Right renal cortex interstitium (tissue), 3 donors: Measurements from ENCODE around the gene CES3. TPM values are rescaled to one million over a fixed set of nuclear protein-coding genes. Genes with fewer than 3 reads are reported as not detected.
"Not testable (repeated sequence)": the region's sequence is repeated elsewhere in the genome, so short reads cannot be mapped to it uniquely, and the experiment has no call there.

Source experiments
- DNase-seq, 3 donors: peaks; one replicate each; pipeline ENCODE4 v3.0.0-alpha.2; 2013; ENCODE audit warnings: low read depth in 3 of 3, low spot score in 2 of 3
- polyA plus RNA-seq, 3 donors: library from polyadenylated mRNA; unstranded; fragments of 120-200 nt; gene quantifications; one replicate each; pipeline ENCODE4 v1.2.1, GENCODE V29; 2013; ENCODE audit not compliant: insufficient read length in 3 of 3

Gene CES3
- polyA plus RNA-seq, 3 donors, result 1.3 to 3.1 (median 1.8) TPM

- DNase-seq, result no peak
Observed at GRCh38 chr16:66961914-66962313, 848 bp downstream of the CES3 start.

DNA sequence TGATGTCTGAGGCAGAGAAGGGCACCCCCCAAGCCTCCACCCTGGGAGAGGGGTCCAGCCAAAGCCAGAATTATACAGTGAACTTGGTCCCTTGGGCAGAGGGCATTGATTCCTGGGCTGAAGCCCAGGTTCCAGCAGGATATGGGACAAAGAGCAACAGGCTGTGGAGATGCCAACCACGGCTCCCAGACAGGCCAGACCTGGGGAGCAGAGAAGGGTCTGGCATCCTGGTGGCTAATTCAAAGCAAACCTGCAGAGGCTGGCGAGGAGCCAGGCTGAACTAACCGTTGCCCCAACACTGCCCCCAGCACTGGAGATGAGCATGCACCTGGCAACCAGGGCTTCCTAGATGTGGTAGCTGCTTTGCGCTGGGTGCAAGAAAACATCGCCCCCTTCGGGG, 3.0 kb downstream of the CES3 start:
- DNase-seq, result no peak

DNA sequence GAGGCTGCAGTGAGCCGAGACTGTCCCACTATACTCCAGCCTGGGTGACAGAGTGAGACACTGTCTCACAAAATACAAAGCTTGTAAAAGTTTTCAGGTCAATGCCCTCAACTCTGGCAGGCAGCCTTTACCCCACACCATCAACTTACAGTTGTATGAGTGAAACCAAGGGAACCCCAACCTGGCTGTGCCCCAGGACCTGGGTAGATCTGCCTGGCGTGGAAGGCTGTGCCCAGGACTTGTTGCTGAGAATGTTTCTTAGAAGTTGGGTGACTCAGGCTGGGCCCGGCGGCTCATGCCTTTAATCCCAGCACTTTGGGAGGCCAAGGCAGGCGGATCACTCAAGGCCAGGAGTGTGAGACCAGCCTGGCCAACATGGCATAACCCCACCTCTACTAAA, 7.8 kb downstream of the CES3 start:
- no peak for DNase-seq

DNA sequence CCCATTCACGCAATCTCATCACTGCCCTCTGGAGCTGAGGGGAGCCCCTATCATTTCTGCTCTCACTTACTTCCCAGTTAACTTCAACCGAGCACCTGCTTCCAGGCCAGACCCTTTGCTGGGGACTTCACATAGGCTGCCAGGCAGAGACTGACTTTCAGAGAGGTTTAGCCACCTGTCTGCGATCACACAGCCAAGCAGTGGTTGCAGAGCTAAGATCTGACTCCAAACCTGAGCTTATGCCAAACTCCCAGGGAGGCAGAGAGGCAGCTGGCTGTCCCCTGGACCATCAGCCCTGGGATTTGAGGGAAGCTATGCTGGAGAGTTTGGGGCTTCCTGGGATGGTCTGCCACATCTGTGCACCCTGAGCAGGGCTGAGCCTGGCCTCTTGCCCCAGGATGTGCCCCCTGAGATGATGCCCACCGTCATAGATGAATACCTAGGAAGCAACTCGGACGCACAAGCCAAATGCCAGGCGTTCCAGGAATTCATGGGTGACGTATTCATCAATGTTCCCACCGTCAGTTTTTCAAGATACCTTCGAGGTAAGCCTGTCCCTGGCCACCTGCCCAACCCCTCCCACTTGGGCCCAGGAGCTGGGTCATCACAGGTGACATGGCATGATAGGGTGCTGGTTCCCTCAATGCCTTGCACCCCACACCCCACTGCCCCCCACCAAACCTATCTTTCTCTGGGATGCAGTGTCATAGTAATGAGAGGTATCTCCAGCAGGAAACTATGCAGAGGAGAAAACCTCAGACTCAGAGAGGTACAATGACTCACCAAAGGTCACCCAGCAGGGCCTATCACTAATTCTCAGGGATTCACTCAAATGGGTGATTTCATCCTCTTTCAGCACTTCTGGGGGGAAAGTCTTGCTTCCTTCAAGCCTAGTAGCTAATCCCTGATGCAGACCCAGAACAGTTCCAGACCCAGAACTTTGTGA, 10.0 kb downstream of the CES3 start:
- no peak for DNase-seq

DNA sequence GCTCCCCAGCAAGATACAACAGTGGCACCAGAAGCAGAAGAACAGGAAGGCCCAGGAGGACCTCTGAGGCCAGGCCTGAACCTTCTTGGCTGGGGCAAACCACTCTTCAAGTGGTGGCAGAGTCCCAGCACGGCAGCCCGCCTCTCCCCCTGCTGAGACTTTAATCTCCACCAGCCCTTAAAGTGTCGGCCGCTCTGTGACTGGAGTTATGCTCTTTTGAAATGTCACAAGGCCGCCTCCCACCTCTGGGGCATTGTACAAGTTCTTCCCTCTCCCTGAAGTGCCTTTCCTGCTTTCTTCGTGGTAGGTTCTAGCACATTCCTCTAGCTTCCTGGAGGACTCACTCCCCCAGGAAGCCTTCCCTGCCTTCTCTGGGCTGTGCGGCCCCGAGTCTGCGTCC, 11.9 kb downstream of the CES3 start:
- DNase-seq, result no peak

DNA sequence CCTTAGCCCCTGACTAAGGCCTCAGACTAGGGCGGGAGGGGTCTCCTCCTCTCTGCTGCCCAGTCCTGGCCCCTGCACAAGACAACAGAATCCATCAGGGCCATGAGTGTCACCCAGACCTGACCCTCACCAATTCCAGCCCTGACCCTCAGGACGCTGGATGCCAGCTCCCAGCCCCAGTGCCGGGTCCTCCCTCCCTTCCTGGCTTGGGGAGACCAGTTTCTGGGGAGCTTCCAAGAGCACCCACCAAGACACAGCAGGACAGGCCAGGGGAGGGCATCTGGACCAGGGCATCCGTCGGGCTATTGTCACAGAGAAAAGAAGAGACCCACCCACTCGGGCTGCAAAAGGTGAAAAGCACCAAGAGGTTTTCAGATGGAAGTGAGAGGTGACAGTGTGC, 12.7 kb downstream of the CES3 start:
- no peak for DNase-seq

- not testable (repeated sequence) for DNase-seq
Observed at GRCh38 chr16:66974156-66974931, 13.3 kb downstream of the CES3 start.

DNA sequence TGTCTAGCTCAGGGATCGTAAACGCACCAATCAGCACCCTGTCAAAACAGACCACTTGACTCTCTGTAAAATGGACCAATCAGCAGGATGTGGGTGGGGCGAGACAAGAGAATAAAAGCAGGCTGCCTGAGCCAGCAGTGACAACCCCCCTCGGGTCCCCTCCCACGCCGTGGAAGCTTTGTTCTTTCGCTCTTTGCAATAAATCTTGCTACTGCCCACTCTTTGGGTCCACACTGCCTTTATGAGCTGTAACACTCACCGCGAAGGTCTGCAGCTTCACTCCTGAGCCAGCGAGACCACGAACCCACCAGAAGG, 13.8 kb downstream of the CES3 start:
- not testable (repeated sequence) for DNase-seq

DNA sequence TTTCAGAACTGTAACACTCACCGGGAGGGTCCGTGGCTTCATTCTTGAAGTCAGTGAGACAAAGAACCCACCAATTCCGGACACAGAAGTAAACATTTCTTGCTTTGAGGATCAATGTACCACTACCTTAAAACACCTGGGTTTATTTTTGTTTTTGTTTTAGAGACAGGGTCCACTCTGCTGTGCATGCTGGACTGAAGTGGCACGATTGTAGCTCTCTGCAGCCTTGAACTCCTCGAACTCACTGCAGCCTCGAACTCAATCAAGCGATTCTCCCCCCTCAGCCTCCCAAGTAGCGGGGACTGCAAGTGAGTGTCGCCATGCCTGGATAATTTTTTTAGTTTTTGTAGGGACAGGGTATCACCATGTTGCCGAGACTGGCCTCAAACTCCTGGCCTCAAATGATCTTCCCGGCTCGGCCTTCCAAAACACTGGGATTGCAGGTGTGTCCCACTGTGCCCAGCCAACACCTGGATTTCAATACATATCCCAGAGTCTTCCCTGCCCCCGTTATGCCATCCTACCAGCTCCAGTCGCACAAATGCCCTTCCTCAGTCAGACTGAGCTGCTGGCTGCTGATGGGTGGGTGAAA, 14.3 kb downstream of the CES3 start:
- no peak for DNase-seq

DNA sequence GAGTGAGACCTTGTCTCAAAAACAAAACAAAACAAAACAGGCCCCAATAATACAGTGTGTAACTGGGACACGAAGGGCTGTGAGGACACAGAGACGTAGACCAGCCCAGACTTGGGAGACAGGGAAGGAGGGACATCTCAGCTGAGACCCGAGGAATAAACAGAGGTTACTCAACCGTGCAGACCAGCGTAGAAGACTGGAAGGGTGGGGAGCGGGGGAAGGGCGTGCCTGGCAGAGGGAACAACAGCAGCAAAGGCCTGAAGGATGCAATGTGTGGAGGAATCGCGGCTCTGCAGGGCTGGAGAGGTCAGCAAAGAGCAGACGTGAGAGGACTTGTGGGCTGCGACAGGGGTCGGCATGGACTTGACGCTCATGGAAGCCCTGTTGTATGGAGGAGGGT, 15.7 kb downstream of the CES3 start:
- no peak for DNase-seq

- DNase-seq, result peak in 2 of 3 donors; percentile 50 to 56
Observed at GRCh38 chr16:66977341-66978113, 16.5 kb downstream of the CES3 start.

DNA sequence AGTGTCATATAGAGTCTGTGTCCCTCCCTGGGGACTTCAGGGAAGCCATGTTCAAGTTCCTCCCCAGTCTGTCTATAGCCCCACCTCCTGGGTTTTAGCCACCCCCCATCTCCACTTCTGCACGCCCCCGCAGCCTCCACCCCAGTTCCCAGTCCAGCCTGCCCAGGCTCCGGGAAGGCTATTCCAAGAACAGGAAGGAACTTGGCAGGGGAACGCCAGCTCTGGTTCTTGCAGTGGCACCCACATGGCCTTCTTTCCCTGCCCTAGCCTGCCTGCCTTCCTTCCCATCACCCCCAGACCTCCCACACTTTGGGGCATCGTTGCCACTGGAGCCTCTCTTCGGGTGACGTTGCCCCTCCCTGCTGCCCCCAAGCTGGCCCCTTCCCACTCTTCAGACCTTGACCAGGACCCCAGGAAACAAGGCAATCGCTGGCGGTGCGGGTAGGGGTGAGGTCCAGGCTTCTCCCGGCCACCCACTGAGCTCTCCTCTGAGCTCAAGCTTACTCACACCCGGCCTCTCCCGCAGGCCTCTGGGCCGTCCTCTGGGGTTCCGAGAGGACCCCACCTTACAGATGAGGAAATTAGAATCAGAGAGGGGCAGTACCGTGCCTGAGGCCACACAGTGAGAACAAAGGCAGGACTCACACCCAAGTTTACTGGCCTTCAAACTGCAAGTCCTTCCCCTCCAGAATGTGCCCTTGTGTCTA, 18.1 kb downstream of the CES3 start:
- no peak for DNase-seq

- DNase-seq, result no peak
Observed at GRCh38 chr16:66983033-66983432, 22.0 kb downstream of the CES3 start.

DNA sequence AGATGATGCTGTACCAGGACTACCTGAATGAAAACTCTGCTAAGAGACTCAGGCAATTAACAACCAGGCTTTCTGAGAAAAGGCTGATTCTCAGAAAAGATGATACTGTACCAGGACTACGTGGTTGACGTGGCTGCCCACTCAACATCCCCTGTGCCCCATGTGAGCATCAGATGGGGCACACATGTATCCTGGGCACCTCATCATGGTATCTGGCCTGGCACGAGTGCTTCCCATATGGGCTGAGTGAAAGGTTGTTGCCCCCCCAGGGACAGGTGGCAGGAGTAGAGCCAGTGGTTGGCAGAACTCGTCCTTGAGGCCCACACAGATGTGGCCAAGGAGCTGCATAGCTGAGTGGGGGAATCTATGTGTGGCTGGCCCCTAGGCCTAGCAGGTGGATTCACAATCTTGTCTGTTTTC, 23.8 kb downstream of the CES3 start:
- no peak for DNase-seq

DNA sequence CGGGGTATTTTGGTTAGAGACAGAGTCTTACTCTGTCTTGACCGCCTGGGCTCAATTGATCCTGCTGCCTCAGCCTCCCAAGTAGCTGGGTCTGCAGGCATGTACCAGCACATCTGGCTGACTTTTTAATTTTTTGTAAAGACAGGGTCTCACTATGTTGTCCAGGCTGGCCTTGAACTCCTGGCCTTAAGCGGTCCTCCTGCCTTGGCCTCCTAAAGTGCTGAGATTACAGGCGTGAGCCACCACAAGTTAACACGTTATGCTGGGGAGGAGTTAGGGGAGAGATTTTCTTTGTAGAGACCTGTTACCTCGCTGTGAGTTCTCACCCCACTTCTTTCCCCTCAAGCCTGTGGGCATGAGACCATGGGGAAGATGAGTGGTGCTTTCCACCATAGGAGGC, 25.5 kb downstream of the CES3 start:
- DNase-seq, result no peak

GRCh38 chr16:66988197-66988788, 27.2 kb downstream of the CES3 start, which contains the start of gene CES4A:
Gene CES4A, plus strand, starts transcription at chr16:66988589. Its CDS starts 184 bp downstream, at chr16:66988773.
- DNase-seq, result no peak

- no peak for DNase-seq
Observed at GRCh38 chr16:66991545-66992077, 30.5 kb downstream of the CES3 start.

- not testable (repeated sequence) for DNase-seq
Observed at GRCh38 chr16:66993558-66993957, 32.5 kb downstream of the CES3 start.

- DNase-seq, result no peak
Observed at GRCh38 chr16:66996324-66996982, 35.4 kb downstream of the CES3 start.
